Ramos (cell line): ENCODE results near the gene DDX50.
"Not testable (repeated sequence)": the region's sequence is repeated elsewhere in the genome, so short reads cannot be mapped to it uniquely, and the experiment has no call there.

Experiments
- in situ Hi-C: fragments of 300-500 bp; cut with MboI; formaldehyde crosslinking; loops from one replicate; pipeline ENCODE4 v1.14.3; 2022; ENCODE audit warnings: low sequenced_read_pairs; ENCODE audit not compliant: unreplicated experiment

The DDX50 gene

GRCh38 chr10:68975936-68976473, 74.9 kb downstream of the DDX50 start:
- in situ Hi-C loops = not testable (repeated sequence)

DNA sequence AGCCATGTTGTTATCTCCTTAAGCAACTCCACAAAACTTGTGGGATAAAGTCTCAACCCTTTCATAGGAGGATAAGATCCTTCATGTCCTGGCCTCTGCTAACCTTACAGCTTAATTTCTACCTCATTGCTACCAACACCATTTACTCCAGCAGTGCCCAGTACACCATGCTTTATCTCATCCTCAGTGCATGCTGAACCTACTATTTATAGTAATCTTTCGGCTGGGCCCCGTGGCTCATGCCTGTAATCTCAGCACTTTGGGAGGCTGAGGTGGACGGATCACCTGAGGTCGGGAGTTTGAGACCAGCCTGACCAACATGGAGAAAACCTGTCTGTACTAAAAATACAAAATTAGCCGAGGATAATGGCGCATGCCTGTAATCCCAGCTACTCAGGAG, 78.6 kb downstream of the DDX50 start:
- in situ Hi-C loops = not testable (repeated sequence)

DNA sequence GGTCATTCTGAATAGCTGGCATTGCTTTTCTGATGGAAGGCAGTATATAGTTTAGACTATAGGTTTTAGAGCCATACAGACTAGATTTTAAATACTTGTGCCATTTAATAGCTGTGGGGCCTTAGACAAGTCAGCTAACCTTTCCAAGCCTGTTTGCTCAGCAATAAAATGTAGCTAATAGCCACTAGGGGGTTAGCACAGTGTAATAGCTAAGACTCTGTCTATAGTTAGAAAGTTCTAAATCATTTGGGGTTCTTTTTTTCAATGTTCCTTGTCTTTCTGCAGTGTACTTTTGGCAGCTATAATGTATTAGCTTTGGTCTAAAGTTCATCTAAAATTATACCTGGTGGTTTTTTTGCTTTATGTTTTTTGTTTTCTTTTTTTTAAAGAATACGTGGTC, 80.0 kb downstream of the DDX50 start:
- in situ Hi-C loops = no loop called here

GRCh38 chr10:68982389-68982788, 81.3 kb downstream of the DDX50 start:
- in situ Hi-C loops = no loop called here

- in situ Hi-C loops = no loop called here
Measured at GRCh38 chr10:68987611-68988010, 86.5 kb downstream of the DDX50 start.

- in situ Hi-C loops = no loop called here
Measured at GRCh38 chr10:68988530-68989316, 87.6 kb downstream of the DDX50 start, which contains the start of gene KIFBP. TSS of gene KIFBP (plus strand) at chr10:68988803. CDS start at chr10:68988833, 30 bp downstream.

DNA sequence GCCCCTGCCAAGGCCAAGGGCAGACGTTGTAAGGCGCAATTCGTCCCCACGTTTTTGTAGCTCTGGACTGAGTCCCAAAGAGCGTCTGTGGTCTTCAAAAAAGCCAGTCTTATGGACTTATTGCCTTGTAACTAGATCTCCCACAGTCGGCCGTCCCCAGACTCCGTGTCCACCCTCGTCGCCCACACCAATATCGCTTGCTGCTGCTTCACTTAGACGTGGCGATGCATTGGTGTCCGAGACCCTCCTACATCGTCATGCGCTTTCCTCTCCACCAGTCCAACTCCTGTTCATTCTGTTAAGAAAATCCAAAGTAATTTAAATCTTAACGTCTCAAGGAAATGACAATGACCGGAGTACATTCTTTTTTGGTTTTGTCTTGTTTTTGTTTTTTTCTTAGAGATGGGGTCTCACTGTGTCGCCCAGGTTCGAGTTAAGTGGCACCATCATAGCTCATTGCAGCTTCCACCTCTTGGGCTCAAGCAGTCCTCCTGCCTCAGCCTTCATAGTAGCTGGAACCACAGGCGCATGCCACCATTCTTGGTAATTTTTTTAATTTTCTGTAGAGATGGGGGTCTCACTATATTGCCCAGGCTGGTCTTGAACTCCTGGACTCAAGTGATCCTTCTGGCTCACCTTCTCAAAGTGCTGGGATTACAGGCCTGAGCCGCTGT, 88.3 kb downstream of the DDX50 start:
- in situ Hi-C loops = no loop called here

DNA sequence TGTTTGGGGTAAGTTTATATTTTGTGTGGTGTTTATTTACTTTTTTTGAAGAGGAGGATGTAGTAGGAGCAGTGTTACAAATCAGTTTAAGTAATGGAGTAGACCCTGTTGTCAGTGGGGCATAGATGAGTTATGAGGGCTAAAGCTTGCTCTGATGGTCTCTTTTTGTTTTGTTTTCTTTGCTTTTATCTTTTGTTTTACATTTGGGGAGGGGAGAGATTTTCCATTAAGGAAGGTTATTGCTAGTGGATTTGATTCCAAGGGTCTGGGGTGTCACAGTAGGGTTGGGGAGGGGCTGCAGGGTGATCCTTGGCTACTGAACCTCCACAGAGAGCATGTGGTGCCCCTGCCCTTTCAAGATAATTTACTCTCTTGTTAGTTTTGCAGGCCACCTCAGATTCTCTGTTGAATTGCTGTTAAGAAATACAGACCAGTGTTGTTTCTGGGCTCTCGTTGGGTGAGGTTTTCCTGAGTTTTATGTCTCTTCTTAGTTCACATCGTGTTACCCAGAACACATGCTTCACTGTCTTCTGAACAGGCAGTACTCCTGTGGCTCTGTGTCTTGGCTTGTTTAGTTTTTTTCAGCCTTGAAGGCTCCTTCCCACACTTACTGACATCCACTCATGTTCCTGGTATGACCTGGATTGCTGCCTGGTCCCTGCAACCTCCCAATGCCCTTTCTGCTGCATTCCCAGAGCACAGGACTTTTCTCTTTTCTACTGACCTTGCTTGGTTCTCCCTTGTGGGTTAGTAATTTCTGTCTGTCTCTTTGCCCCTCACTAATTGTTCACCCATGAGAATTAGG, 91.7 kb downstream of the DDX50 start:
- in situ Hi-C loops = no loop called here
